Thoracic aorta (tissue), 2 donors: ENCODE data around the gene PAM16. TPM values are rescaled to one million over a fixed set of nuclear protein-coding genes. Genes with fewer than 3 reads are reported as not detected.

ENCODE experiments used
- ATAC-seq: fragments of 150-250 bp; one replicate; pipeline ENCODE4 v1.8.0; 2017; ENCODE audit warnings: low read depth; ENCODE audit not compliant: insufficient number of reproducible peaks, low FRiP score
- DNase-seq: peaks from one replicate; pipeline ENCODE4 v3.0.0-alpha.2; 2020; ENCODE audit warnings: low spot score
- H3K27ac ChIP-seq, 2 donors: fragments of 200-600 bp; sonication (generic); 1 replicate in 1 of 2; 2 replicates in 1 of 2; pipeline ENCODE4 v1.5.1; 2016; ENCODE audit warnings: mild to moderate bottlenecking in 2 of 2, moderate library complexity in 2 of 2
- H3K27me3 ChIP-seq: fragments of 200-600 bp; sonication (generic); replicated peaks from 2 replicates; pipeline ENCODE4 v1.6.0; 2016; ENCODE audit warnings: mild to moderate bottlenecking; ENCODE audit not compliant: insufficient read depth
- H3K36me3 ChIP-seq: fragments of 200-600 bp; sonication (generic); one replicate; pipeline ENCODE4 v1.5.1; 2016
- H3K4me1 ChIP-seq, 2 donors: fragments of 200-600 bp; sonication (generic); 1 replicate in 1 of 2; 2 replicates in 1 of 2; pipeline versions ENCODE4 v1.5.1 to v1.6.0; 2016; ENCODE audit warnings: low read depth in 2 of 2, mild to moderate bottlenecking in 1 of 2; ENCODE audit not compliant: control insufficient read depth in 1 of 2
- H3K4me3 ChIP-seq: fragments of 200-600 bp; sonication (generic); 2 replicates; pipeline ENCODE4 v1.5.1; 2016; ENCODE audit warnings: mild to moderate bottlenecking
- H3K9me3 ChIP-seq: fragments of 200-600 bp; sonication (generic); 2 replicates; pipeline ENCODE4 v1.5.1; 2016
- total RNA-seq, 2 donors: library from RNA; depleted of rRNA; stranded (reverse); fragments of >200 nt; gene quantifications; one replicate each; pipeline versions ENCODE4 v1.1.0 to v1.2.3, GENCODE V29; 2016
- TF ChIP-seq, protein P1 (sequence below): fragments of 200-600 bp; sonication (generic); IDR thresholded peaks from one replicate; pipeline ENCODE4 v1.5.1; 2019; ENCODE audit warnings: antibody characterized with exemption

Gene PAM16
- total RNA-seq, 2 donors from 2014 or later, result 18.4 to 21.1 TPM

DNA sequence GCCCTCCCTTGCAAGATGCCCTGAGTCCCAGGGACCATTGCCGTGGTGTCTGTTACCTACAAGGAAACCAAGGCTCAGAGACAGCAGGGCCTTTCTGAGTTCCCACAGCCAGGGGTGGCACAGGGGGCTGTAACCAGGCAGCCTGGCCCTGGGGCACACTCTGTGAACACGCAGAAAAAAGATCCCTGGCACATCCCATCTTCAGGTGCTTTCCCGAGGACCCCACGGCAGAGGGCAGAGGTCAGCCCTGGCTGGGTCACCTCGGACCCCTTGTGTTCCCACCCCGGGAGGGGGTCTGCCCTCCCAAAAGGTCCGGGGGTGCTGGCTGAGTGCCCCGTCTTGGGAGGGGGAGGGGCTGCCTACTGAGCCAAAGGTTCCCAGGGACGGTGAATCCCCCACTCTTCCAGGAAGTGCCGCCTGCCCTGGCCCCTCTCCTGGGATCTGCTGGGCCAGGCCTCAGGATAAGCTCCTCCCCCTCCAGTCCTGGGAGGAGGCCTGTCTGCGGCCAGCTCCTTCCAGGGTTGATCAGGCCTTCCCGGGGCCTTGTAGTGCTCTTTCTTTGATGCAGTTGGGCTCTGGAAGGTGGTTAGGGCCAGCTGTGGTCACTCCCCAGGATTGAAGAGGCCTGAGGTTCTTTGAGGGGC, 27.2 kb downstream of the PAM16 start:
- no peak for DNase-seq
- peak overlapping the region; percentile 93 to 94 for H3K27ac ChIP-seq
- no peaks in the 10 kb centered on the region for H3K36me3 ChIP-seq
- TF ChIP-seq, protein P1, sequence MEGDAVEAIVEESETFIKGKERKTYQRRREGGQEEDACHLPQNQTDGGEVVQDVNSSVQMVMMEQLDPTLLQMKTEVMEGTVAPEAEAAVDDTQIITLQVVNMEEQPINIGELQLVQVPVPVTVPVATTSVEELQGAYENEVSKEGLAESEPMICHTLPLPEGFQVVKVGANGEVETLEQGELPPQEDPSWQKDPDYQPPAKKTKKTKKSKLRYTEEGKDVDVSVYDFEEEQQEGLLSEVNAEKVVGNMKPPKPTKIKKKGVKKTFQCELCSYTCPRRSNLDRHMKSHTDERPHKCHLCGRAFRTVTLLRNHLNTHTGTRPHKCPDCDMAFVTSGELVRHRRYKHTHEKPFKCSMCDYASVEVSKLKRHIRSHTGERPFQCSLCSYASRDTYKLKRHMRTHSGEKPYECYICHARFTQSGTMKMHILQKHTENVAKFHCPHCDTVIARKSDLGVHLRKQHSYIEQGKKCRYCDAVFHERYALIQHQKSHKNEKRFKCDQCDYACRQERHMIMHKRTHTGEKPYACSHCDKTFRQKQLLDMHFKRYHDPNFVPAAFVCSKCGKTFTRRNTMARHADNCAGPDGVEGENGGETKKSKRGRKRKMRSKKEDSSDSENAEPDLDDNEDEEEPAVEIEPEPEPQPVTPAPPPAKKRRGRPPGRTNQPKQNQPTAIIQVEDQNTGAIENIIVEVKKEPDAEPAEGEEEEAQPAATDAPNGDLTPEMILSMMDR, result no peak
- H3K4me1 ChIP-seq, result peaks cover 64 to 99% of the 10 kb centered on the region in 2 donors
- no peaks in the 10 kb centered on the region for H3K27me3 ChIP-seq
- H3K4me3 ChIP-seq, result peak overlapping the region; percentile 54
- H3K9me3 ChIP-seq, result no peaks in the 10 kb centered on the region
- no peak for ATAC-seq

DNA sequence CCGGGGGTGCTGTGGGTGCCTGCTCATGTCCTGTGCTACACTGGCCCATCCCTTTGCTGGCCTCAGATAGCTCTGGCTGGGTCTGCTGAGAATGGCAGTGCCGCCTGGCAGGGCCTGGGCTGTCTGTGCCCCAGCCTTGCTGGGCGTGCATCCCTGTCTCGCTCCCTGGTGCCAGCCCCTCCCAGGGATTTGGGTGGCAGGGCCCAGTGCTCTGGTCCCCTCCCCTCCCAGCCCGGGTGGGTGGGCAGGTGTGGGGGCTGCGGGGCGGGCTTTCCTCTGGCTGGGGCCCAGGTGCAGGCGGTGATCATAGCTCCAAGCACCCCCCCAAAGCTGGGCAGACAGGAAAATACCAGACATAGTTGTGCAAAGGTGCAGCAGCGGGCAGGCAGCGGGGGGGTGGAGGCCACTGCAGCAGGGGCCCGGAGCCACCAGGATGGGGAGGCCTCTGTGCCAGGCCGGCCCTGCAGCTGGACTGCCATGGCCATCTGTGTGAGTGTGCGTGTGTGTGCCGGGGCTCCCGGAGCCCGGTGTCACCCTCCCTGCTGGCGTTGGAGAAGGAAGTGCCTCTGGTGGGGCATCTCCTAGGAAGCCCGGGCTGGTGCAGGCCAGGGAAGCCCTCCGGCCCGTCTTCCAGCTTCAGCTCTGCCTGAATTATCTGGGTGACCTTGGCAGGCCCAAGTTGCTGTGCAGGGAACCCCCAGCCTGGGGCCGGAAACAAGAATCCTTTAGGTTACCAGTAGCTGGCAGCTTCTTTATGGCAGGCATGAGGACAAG, 27.9 kb downstream of the PAM16 start:
- DNase-seq (no peak), ATAC-seq (no peak)
- Histone ChIP-seq H3K27ac (peak overlapping the region; percentile 93 to 94), H3K4me3 (peak overlapping the region; percentile 54), H3K4me1 (peaks cover 64 to 99% of the 10 kb centered on the region in 2 donors), H3K27me3 (no peaks in the 10 kb centered on the region), H3K36me3 (no peaks in the 10 kb centered on the region), H3K9me3 (no peaks in the 10 kb centered on the region)
- TF ChIP-seq, protein P1, result no peak

DNA sequence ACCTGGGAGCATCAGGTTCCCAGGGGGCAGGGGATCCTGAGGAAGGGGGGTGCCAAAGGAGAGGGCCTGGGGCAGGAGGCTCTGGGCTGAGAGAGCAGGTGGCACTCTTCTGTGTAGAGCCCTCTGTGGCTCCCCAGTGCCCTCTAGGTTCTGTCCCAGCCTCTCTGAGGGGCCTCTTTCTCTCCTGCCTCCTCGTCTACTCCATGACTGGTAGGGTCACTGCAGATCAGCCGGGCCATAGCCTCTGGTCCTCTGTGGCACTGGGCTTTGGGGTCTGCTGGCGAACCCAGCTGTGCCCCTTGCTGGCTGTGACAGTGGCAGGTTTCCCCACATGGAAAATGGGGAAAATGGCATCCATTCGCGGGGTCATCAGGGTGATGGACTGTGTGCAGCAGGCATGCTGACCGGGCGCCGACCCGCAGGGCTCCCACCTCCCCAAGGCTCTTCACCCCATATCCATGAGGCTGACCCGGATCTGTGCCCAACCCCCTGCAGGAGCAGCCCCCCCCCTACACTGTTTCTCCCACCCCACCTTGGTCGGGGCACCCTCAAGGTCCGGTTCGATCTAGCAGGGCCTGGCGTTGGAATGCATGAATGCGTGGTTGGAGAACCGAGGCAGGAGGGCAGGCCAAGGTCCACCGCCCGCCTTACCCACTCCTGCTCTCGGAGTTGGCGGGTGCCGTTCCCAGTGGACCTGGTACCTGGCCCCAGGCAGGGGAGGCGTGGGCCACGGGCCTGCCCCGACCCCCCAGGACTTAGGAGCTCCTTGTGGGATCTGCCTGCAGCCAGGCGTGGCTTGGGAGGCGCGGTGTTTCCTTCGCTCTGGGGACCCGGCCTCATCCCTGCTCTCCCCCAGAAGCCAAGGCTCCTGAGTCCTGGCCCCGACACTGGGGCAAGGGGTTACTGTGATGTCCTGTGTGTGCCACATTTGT, 28.7 kb downstream of the PAM16 start:
- Histone ChIP-seq H3K9me3 (no peaks in the 10 kb centered on the region), H3K27me3 (no peaks in the 10 kb centered on the region), H3K4me1 (peaks cover 67 to 100% of the 10 kb centered on the region in 2 donors), H3K36me3 (no peaks in the 10 kb centered on the region), H3K27ac (peak overlapping the region; percentile 93 to 94), H3K4me3 (peak overlapping the region; percentile 54)
- TF ChIP-seq, protein P1, result no peak
- no peak for ATAC-seq
- DNase-seq, result no peak

DNA sequence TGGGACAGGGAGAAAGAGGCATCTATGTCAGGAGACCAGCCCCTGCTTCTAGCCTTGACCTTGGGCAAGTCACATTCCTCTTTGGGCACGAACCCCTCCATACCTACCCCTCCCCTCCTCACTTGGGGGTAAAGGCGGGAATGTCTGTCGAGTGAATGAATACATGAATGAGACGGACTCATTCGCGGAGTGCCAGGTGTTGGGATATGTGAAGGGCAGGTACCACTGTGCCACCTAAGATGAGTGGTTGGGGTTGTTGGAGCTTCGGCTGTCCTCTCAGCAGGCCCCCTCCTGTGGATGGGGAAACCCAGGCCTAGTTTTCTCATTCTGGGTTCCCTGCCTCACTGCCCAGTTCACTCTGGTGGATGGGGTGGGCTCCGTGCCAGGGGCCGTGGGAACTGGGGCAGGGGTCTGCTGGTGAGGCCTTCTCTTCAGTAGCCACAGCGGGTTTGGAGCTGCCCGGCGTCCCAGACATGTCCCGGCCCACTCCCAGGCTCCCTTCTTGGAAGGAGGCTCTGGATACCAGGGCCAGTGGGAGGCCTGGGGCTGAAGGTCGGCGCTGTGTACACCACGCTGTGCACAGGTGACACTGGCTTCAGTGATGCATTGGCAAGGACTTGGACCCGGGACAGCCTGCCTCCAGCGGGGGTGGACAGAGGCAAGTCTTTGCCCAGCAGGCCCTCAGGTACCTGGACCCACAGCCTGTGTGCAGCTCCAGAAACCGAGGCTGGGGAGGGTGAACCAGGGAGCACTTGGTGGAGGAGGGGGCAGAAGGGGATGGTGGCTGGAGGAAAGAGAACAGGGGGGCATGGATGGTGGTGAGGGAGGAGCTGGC, 29.6 kb downstream of the PAM16 start:
- no peaks in the 10 kb centered on the region for H3K27me3 ChIP-seq
- H3K9me3 ChIP-seq, result no peaks in the 10 kb centered on the region
- DNase-seq (no peak), ATAC-seq (no peak)
- H3K27ac ChIP-seq, result peak overlapping the region; percentile 93 to 94
- H3K4me1 ChIP-seq, result peaks cover 64 to 94% of the 10 kb centered on the region in 2 donors
- peak overlapping the region; percentile 92 for H3K4me3 ChIP-seq
- TF ChIP-seq, protein P1, result no peak
- H3K36me3 ChIP-seq, result no peaks in the 10 kb centered on the region
